Kidney glomerular epithelial cell (primary cell): ENCODE data around the gene KLF1.
"Not testable (repeated sequence)": the region's sequence is repeated elsewhere in the genome, so short reads cannot be mapped to it uniquely, and the experiment has no call there.

Source experiments
- DNase-seq: peaks from one replicate; lab custom pipeline; 2025; lab: John Stamatoyannopoulos, UW

Gene KLF1

DNA sequence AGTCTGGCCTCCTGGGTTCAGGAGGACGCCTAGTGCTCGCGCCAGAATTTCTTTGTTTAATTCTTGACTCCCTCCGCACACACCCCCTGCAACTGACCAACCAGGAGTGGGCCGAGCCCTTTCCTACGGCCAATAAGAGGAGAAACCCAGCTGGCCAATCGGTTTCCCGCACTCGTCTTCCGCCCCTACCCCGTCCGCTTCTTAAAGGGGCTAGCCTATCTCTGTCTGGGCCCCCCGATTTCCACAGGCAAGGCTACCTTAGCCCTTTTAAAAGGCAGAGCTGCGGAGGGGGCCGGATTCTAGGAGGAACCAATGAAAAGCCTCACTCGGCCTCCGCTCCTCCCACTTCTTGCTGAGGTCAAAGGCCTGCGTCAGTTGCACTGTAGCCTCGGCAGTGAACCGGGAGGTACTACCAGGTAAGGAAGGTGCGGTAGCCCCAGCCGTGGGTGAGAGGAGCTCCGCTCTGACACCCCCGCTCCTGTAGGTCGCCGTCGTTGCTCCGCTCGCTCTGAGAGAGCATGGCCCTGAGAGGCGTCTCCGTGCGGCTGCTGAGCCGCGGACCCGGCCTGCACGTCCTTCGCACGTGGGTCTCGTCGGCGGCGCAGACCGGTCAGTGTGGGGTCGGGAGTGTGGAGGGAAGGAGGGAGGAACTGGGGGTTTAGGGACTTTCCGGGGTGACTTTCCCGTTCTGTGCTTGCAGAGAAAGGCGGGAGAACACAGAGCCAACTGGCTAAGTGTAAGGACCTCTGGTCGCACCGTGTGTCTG is 4.0 kb upstream of the KLF1 start, which contains the start of gene GCDH:
TSS of gene GCDH (plus strand) at position 374 of the 766 bp plus-strand sequence. CDS start at position 519, 145 bp downstream.
- DNase-seq, result peak; percentile 99

DNA sequence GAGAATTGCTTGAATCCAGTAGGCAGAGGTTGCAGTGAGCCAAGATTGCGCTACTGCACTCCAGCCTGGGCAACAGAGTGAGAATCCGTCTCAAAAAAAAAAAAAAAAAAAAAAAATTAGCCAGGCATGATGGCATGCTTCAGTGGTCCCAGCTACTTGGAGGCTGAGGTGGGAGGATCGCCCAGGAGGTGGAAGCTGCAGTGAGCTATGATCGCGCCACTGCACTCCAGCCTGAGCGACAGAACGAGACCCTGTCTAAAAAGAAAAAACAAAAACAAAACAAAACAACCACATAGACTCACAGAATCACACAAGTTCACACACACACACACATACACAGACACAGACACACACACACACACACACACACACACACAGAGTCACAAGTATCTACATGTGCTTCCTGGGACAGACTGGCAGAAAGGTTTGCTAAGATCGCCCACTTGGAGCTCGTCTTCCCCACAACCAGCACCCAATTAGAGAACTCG is 3.3 kb upstream of the KLF1 start:
- not testable (repeated sequence) for DNase-seq

DNA sequence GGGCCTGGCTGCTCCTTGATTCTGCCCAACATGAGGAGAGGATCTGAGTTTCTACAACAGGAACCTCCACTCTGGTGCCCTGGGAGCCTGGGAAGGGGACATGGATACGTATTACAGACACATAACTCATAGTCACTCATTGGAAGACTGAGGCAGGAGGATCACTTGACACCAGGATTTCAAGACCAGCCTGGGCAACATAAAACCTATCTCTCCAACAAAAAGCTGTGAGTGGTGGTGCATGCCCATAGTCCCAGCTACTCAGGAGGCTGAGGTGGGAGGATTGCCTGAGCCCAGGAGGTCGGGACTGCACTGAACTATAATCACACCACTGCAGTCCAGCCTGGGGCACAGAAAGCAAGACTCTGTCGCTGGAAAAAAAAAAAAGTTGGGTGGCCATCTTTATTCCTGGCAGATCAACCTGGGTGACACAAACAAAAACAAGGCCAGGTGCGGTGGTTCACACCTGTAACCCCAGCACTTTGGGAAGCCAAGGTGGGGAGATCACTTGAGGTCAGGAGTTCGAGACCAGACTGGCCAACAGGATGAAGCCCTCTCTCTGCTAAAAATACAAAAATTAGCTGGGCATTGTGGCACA is 1.1 kb upstream of the KLF1 start:
- no peak for DNase-seq

DNA sequence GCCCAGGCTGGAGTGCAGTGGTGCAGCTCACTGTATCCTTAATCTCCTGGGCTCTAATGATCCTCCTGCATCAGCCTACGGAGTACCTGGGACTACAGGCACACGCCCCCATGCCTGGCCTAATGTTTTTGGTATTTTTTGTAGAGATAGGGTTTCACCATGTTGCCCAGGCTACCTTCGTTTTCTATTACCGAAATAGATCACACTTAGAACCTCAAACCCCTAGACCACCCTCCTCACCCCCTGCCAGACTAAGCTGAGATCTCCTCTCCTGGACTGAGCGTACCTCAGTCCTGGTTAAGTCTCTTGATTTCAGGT is 391 bp downstream of the KLF1 start:
- no peak for DNase-seq

DNA sequence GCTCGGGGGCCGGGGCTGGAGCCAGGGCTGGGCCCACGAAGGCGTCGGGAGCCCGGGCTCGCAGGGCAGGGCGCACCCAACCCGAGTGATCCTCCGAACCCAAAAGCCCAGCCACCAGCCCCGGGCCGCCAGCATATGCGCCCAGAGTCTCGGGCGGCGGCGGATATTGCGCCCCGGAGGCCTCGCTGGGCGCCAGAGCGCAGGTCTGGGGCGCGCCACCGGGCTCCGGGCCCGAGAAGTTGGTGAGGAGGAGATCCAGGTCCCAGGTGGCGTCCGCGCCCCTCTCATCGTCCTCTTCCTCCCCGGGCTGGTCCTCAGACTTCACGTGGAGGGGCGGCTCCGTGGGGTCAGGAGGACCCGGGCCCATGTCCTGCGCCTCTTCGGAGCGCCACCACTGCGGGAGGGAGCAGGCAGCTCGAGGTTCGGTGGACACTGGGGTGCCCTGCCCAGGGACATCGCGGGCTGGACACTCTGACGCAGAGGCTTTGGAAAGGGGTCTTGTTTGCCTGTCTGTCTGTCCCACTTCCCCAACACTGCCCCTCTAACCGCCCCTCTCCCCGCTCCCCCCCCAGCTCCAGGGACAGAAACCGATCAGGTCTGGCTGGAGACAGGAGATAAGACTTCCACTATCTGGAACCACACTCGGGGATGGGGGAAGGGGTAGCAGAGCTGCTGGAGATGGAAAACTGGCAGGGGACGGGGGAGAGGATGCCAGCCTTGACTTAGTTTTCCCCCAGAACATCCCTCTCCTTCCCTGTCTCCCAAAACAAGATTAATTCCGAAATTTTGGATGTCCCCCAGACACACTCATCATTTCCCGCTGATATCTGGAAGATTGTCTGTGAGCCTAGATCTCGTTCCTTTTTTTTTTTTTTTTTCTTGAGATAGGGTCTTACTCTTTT is 1.0 kb downstream of the KLF1 start:
- no peak for DNase-seq

DNA sequence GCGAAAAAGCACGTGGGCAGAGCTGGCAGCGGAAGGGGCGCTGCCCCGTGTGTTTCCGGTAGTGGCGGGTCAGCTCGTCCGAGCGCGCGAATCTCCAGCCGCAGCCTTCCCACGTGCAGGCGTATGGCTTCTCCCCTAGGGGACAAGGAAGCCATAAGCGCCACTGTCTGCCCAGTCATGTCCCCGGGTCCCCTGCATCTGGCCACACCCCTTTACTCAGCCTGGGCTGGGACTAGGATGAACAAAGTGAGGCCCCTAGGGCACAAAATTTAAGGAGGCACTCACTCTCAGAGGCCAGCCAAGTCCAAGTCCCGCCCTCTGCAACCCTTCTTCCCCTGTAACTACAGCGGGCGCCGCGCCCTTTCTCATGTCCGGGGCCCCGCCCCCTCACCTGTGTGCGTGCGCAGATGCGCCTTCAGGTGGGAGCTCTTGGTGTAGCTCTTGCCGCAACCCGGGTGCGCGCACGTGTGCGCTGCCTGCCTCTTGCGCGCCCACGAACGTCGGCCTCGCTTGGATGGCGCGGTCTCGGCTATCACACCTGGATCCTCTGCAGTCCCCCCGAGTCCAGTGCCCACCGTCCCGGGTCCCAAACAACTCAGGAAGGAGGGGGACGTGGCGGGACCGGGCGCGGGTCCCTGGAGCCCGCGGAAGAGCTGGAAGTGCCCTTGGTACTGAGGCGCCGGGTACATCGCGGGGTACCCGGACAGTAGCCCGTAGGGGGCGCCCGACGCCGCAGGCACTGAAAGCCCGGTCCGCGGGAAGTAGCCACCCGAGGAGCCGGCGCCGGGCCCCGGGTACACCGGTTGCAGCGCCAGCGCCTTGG is 1.9 kb downstream of the KLF1 start:
- DNase-seq, result no peak

DNA sequence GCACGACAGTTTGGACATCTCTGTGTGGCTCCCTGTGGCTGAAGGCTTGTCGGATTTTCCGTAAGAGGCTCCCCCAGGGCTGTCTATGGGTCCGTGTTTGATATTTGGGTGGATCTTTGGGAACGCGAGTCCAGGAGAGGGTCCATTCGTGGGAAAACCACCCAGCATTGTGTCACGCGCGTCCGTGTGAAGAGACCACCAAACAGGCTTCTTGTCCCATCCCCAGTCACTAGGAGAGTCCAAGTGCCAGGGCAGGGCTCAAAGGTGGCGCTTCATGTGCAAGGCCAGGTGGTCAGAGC is 2.4 kb downstream of the KLF1 start:
- no peak for DNase-seq

DNA sequence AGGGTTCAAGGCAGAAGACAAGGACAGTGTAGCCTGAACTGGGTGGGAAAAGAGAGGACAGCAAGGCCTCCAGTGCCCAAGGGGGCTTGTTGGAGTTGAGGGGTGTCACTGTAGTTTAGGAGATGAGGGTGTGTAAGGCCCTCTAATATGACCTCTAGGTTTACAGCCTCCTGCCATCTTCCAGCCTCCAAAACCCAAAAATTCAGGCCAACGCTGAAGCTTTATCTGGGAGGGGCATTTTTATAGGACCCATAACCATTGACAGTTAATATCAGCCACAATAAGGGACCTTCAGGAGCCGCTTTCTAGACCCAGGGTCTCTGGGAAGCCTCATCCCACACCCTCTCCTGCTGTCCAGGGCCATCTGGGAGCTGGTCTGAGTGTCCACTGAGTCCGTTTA is 2.8 kb downstream of the KLF1 start:
- no peak for DNase-seq

DNA sequence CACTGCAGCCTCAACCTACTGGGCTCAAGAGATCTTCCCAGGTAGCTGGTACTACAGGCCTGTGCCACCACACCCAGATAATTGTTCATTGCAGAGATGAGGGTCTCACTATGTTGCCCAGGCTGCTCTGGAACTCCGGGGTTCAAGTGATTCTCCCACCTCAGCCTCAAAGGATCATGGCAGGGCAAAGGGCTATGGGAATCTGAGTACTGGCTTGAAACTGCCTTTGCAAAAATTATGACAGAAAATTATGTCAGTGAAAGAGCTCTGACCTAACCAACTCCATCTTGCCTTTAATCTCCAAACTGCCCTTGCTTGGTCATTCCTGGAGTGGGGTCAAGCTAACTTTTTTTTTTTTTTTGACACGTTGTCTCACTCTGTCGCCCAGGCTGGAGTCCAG is 4.4 kb downstream of the KLF1 start:
- no peak for DNase-seq

DNA sequence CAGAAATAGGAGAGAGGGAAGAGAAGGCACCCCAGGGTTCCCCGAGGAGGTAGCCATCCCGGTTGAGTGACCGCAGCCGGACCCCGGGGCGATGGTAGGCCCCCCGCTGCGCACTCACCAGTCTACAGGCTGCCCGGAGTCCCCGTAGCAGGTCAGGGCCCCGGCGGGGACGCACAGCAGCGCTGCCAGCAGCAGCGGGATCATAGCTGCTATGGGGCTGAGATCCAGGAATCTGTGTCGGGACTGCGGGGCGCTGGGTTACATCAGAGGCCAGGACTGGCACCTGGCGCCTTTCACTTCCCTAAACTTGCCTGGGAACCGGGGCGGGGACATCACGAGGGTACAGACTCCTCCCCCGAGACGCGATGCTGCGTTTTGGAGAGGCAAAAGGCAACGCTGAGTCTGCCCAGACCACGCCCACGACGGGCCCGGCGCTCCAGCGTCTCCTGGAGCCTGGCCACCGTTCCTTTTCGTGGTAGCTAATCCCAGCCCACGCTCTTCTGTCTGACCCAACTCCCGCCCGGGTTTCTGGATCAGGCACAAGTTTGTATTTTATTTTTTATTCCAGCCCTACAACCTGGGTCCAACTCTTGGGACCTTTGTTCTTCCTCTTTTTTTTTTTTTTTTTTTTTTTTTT is 5.7 kb downstream of the KLF1 start, which contains the start of gene DNASE2:
TSS of gene DNASE2 (minus strand) at position 278 of the 637 bp plus-strand sequence. CDS start at position 204, 74 bp downstream.
- peak; percentile 72 for DNase-seq

DNA sequence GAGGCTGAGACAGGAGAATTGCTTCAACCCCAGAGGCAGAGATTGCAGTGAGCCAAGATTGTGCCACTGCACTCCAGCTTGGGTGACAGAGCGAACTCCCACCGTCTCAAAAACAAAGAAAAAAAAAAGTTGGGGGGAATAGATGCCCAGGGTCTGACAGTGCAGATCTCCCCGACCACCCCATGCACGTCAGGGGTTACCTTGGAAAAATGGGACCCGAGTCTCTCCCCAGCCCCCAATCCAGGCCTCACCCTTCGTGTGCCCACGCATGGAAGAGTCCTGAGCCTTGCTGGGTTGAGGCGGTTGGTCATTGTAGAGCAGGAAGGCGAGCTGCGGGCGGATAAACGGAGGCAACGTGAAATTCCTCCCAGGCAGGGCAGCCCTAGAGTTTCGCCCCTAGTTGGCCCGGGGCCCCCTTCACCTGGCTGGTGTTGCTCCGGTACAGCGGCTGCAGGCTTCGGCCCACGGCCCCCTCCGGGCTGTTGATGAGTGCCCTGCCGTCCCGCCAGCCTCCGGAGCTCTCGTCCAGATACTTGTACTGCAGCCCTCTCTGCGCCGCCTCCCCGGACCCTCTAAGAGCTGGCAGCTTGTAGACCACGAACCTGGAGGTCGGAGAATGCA is 6.3 kb downstream of the KLF1 start:
- DNase-seq, result no peak

DNA sequence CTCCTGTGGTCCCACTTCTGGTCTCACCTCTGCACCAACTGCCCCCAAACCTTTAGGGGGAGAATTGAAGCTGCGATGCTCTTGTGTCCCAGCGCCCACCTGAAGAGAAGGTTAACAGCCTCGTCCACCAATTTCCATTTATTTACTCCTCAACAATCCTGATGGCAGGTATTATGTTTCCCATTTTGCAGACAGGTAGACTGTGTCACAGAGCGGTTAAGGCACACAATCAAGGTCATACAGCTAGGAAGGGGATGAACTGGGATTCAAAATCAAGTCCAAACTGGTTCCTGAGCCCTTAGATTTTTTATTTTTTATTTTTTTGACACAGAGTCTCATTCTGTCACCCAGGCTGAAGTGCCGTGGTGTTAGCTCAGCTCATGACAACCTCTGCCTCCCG is 11.9 kb downstream of the KLF1 start:
- DNase-seq, result no peak

DNA sequence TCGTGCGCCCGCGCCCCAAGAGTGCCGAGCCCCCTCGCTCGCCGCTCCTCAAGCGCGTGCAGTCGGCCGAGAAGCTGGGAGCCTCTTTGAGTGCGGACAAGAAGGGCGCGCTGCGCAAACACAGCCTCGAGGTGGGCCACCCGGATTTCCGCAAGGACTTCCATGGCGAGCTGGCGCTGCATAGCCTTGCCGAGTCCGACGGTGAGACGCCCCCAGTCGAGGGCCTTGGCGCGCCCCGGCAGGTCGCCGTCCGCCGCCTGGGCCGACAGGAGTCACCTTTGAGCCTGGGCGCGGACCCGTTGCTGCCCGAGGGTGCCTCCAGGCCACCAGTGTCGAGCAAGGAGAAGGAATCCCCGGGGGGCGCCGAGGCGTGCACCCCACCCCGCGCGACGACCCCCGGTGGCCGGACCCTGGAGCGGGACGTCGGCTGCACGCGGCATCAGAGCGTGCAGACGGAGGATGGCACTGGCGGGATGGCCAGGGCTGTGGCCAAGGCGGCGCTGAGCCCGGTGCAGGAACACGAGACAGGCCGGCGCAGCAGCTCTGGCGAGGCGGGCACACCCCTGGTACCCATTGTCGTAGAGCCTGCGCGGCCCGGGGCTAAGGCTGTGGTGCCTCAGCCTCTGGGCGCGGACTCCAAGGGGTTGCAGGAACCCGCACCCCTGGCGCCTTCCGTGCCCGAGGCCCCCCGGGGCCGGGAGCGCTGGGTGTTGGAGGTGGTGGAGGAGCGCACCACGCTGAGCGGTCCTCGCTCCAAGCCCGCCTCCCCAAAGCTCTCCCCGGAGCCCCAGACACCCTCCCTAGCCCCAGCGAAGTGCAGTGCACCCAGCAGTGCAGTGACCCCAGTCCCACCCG is 12.9 kb downstream of the KLF1 start:
- DNase-seq, result no peak

DNA sequence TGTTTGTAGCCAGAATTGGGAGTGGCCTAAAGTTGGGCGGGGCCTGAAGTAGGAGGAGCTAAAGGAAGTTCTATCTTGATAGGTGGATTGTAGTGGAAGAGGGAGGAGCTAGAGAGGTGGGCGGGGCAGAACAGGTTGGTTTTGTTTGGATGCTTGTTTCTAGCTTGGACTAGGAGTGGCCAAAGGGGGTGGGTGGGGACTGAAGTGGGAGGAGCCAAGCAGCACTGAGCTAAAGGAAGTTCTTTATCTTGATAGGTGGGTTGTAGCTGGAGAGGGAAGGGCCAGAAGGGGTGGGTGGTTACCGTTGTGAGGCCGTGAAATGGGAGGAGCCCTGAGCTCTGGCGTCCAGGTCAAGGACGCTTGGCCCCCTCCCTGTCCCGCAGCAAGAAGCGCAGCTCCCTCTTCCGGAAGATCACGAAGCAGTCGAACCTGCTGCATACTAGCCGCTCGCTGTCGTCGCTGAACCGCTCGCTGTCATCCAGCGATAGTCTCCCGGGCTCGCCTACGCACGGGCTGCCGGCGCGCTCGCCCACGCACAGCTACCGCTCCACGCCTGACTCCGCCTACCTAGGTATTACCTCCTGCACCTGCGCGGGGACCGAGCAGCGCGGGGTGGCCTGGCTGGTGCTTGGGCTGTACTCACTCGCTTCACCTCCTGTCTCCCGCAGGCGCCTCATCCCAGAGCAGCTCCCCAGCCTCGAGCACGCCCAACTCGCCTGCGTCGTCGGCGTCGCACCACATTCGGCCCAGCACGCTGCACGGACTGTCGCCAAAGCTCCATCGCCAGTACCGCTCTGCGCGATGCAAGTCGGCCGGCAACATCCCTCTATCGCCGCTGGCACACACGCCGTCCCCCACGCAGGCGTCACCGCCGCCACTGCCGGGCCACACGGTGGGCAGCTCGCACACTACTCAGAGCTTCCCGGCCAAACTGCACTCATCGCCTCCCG is 13.8 kb downstream of the KLF1 start:
- DNase-seq, result no peak

DNA sequence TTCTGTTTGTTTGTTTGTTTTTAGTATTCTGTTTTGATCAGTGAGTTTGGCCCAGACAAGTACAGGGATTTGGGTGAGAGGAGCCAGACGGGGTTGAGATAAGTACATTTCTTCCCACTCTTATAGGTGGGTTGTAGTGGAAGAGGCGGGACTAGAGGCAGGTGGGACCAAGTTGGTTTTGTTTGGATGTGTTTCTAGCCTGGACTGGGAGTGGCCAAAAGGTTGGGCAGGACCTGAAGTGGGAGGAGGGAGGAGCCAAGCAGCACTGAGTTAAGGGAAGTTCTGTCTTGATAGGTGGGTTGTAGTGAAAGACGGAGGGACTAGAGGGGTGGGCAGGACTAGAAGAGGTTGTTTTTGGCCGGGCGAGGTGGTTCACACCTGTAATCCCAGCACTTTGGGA is 14.7 kb downstream of the KLF1 start:
- DNase-seq, result no peak

DNA sequence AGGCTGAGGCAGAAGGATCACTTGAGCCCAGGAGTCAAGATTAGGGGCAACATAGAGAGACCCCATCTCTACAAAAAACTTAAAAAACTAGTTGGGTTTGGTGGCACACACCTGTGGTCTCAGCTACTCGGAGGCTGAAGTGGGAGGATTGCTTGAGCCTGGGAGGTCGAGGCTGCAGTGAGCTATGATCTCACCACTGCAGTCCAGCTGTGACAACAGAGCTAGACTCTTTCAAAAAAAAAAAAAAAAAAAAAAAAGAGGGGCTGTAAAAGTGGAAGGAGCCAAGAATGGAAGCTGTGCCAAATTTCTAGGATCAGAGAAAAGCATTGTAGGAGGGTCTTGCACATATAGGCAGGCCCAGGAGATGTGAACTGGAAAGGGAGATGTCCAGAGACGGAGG is 15.3 kb downstream of the KLF1 start:
- DNase-seq, result no peak

DNA sequence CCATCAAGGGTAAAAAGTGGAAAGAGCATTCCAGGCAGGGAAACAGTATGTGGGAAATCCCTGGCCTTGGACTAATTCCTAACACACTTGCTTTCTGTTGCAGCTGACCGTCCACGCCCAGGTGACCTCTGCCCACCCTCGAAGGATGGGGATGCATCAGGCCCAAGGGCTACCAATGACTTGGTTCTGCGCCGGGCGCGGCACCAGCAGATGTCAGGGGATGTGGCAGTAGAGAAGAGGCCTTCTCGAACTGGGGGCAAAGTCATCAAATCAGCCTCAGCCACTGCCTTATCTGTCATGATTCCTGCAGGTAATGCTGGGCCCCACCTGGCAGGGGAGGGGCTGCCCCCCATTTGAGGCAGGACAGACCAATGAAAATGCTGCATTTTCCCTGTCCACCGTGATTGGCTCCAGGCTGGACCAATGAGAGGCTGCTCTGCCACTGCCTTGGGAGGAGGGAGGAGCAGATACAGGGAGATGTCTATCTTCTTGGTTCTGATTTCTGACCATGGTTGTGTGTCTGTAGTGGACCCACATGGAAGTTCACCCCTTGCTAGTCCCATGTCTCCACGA is 18.4 kb downstream of the KLF1 start:
- no peak for DNase-seq
